GM10248 (cell line): ENCODE measurements around the gene SCCPDH.

Experiments used
- CTCF ChIA-PET: fragments of 300-600 bp; sonication (Branson Sonifier 250); formaldehyde crosslinking; extraction: SDS; loops from one replicate; lab custom pipeline; 2021; ENCODE audit warnings: antibody characterized with exemption; lab: Yijun Ruan, JAX
- POLR2A ChIA-PET: fragments of 350-650 bp; sonication (Branson Sonifier 250); formaldehyde crosslinking; extraction: SDS; loops from one replicate; lab custom pipeline; 2020; ENCODE audit warnings: antibody characterized with exemption; lab: Yijun Ruan, JAX
- DNase-seq: peaks from one replicate; pipeline ENCODE4 v3.0.0; 2012; ENCODE audit errors: extremely low spot score
- CTCF ChIP-seq: IDR thresholded peaks from 2 replicates; pipeline ENCODE4 v1.5.1; 2012; ENCODE audit warnings: mild to moderate bottlenecking, low read depth; ENCODE audit errors: extremely low read depth, missing control alignments, control extremely low read depth

SCCPDH gene

GRCh38 chr1:246724016-246724730 lies at the start of gene SCCPDH:
SCCPDH (plus strand) TSS chr1:246724409; CDS start chr1:246724423, 14 bp downstream.
- ChIA-PET POLR2A (no interaction called here), CTCF (interaction anchor here (0.8 to 2.0 kb wide), 5 partner anchors 8 to 217 kb away, joined by 3 to 7 read pairs (median 5); partner anchors contain the start of gene SMYD3)
- peak; percentile 94 for DNase-seq
- no peak for TF ChIP-seq CTCF

GRCh38 chr1:246677842-246678241 lies 46.4 kb upstream of the SCCPDH start:
- CTCF ChIA-PET = interaction anchor here (2.0 kb wide), 1 partner anchor 12 kb away, joined by 6 read pairs; no protein-coding TSS in a partner anchor
- DNase-seq = no peak

GRCh38 chr1:246678816-246679793 lies 45.1 kb upstream of the SCCPDH start:
- no peak for TF ChIP-seq CTCF
- DNase-seq = no peak
- CTCF ChIA-PET = interaction anchor here (0.7 to 3.5 kb wide), 3 partner anchors 10 to 17 kb away, joined by 3 to 21 read pairs (median 5); no protein-coding TSS in a partner anchor
- POLR2A ChIA-PET = no interaction called here

More at GRCh38 chr1:246677842-246678241, 46.4 kb upstream of the SCCPDH start:
- POLR2A ChIA-PET = no interaction called here
- TF ChIP-seq CTCF = no peak

GRCh38 chr1:246679794-246680177 lies 44.4 kb upstream of the SCCPDH start:
- no peak for DNase-seq
- no peak for TF ChIP-seq CTCF
- ChIA-PET POLR2A (no interaction called here), CTCF (interaction anchor here (2.2 to 3.5 kb wide), 3 partner anchors 10 to 14 kb away, joined by 5 to 21 read pairs (median 6); no protein-coding TSS in a partner anchor)

- TF ChIP-seq CTCF = no peak
- ChIA-PET POLR2A (no interaction called here), CTCF (interaction anchor here (1.6 to 3.5 kb wide), 4 partner anchors 8 to 15 kb away, joined by 5 to 21 read pairs (median 6); no protein-coding TSS in a partner anchor)
- no peak for DNase-seq
Observed at GRCh38 chr1:246680190-246680589, 44.0 kb upstream of the SCCPDH start.

- no peak for TF ChIP-seq CTCF
- POLR2A ChIA-PET = no interaction called here
- DNase-seq = no peak
- CTCF ChIA-PET = interaction anchor here (0.8 to 3.5 kb wide), 6 partner anchors 8 to 29 kb away, joined by 3 to 21 read pairs (median 5); no protein-coding TSS in a partner anchor
Observed at GRCh38 chr1:246680696-246681130, 43.5 kb upstream of the SCCPDH start.
